Measurements from ENCODE around the gene ZNF320.
"Not testable (repeated sequence)": the region's sequence is repeated elsewhere in the genome, so short reads cannot be mapped to it uniquely, and the experiment has no call there.

ZNF320 gene

DNA sequence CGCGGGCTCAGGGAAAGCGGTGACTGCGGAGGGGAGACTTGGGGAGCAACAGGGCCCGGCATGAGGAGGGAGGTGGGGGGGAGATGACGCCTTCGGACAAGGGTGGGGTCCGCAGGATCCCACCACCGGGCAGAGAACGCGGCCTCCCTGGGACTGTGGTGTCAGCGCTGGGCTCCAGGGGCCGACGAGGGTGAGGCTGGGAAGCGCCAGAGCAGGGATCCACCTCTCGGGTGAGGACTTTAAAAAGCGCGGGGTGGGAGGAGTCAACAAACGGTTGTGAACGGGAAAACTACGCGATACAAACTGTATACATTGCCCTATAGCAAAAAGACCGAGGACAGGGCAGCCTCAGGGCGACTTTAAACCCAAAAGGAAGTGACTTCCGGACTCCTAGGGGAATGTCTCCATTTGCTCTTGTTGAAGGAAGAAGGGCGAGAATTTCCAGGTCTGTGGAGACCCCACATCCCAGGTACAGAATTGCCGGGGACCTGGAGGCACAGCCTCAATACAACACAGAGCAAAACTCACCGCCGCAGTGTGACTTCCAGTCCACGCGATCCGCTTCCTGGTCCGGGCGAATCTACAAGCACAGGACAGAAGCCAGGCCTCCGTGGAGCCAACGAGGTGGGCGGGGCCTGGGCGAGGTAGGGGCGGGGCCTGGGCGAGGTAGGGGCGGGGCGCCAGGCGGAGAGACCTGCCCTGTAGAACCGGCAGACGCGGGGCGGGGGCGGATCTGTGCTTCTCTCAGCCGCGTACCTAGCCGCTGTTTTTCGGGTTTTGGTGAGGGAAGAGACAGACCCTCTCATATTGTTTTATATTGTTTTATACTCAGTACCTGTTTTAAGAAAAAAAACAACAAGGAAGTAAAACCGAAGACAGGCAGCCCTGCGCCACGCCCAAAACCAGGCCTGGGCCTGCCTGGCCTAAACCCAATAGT is 25.7 kb upstream of the ZNF320 start, which contains the start of gene ZNF888:
ZNF888 (minus strand) TSS at position 588 of the 937 bp plus-strand sequence. CDS start 5,555 bp downstream, outside the sequence.
- peak; percentile 76 for DNase-seq

DNA sequence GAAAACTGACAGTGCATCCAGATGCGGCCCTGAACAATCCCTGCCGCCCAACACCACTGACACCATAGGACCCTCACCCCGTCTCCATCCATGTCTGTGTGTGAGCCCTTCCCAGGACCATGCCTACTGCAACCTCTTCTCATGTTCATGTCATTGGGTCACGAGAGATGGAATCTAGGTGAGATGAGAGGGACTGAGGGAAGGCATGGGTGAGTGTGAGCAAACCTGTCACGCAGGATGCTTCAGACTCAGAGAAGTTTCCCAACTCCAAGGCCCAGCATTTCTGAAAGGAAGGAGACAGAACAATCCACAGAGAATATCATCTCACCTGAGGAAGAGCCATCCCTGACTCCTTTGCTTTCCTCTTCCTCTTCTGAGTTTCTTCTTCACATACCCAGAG is 20.1 kb upstream of the ZNF320 start:
- DNase-seq = no peak

DNA sequence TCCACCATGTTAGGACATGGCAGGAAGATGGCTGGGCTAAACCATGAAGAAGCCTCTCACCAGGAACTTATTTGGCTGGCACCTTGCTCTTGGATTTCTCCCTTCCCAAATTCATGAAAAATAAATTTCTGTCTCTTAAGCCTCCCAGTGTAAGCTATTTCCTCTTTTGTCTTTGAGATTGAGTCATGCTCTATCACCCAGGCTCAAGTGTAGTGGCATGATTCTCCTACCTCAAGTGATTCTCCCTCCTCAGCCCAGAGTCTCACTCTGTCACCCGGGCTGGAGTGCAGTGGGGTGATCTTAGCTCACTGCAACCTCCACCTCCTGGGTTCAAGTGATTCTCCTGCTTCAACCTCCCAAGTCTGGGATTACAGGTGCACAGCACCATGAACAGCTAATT is 13.2 kb upstream of the ZNF320 start:
- no peak for DNase-seq

DNA sequence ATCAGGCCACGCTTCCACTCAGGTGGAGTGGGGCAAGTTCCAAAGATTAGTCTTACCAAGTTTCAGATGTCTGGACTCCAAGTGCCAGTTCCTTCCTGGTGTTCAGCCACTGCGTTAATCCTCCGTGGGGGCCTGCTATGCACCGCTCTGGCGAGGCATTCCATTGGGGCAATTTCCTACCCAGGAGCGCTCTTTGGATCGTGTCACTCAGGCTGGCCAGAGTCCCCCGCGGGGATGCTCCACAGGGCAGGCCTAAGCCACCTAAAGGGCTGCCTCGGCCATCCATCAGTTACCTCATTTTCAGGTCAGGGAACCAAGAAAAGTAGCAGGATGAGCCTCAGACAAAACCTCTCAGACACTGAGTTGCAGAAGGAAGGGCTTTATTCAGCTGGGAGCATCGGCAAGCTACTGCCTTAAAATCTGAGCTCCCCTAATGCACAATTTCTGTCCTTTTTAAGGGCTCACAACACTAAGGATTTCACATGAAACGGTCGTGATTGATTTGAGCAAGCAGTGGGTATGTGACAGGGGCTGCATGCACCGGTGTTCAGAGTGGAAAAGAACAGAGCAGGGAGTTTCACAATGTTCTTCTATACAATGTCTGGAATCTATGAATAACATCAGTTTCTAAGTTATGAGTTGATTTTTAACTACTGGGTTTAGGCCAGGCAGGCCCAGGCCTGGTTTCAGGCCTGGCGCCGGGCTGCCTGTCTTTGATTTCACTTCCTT is 6.8 kb upstream of the ZNF320 start:
- DNase-seq = not testable (repeated sequence)

DNA sequence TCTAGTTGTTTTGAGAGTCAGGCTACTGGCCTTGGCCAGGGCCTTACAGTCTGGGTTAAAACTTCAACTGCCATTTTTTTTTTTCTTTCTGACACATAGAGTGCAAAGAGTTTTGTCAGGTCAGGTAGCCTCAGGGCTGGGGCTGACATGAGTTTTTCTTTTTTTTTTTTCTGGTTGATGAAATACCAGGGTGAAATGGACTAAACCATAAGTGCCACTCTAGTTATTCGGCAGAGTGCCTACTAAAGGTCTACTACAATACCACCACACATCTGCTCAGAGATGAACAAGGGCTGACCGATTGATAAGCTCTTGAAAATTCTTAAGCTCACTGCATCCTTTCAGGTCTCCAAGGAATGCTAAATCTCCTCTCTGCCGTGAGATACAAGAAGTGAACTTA is 4.4 kb upstream of the ZNF320 start:
- no peak for DNase-seq

DNA sequence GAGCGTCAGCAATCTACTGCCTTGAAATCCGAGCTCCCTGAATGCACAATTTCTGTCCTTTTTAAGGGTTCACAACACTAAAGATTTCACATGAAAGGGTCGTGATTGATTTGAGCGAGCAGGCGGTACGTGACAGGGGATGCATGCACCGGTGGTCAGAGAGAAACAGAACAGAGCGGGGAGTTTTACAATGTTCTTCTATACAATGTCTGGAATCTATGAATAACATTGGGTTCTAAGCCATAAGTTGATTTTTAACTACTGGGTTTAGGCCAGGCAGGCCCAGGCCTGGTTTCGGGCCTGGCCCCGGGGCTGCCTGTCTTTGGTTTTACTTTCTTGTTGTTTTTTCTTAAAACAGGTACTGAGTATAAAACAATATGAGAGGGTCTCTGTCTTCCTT is 1.2 kb upstream of the ZNF320 start:
- not testable (repeated sequence) for DNase-seq

DNA sequence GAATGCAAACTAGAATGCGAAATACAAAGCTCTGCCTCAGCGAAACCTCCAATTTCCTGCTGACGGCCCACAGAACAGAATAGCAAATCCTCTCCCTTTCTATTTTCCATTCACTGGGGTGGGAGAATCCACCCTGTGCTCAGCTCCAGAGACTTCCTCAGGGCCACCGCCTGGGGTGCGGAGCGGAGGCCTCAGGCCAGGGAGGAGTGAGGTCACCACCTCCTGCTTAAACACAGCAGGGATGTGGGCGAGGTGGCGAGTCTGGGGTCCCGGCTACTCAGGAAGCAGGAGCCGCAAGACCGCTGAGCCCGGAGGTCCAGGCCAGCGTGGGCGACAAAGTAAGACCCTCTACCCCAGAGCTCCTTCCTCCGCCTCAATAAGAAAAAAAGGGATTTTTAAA is 666 bp upstream of the ZNF320 start:
- no peak for DNase-seq

DNA sequence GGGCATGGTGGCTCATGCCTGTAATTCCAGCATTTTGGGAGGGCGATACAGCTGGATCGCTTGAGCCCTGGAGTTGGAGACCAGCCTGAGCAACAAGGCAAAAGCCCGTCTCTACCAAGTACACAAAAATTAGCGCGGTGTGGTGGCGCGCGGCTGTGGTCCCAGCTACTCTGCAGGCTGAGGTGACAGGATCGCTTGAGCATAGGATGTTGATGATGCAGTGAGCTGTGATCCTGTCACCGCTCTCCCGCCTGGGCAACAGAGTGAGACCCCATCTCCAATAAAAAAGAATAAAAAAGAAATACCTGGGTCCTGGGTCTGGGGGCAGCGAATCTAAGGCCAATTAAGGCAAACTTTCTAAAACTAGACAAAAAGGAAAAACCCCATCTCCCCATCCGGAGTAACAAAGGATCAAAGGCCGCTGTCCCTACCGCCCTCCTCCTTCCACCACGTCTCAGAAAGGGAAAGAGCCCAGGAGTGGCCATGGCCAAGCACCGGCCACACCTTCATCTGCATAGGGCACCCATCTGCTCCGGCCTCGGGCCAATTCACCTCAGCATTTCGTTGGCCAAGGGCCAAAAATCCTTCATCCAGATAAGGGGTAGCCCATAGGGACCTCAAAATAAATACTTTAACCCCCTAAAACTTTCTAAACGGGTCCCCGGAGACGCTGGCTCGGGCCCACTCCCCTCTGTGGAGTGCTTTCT is 851 bp downstream of the ZNF320 start:
- DNase-seq = peak; percentile 3

DNA sequence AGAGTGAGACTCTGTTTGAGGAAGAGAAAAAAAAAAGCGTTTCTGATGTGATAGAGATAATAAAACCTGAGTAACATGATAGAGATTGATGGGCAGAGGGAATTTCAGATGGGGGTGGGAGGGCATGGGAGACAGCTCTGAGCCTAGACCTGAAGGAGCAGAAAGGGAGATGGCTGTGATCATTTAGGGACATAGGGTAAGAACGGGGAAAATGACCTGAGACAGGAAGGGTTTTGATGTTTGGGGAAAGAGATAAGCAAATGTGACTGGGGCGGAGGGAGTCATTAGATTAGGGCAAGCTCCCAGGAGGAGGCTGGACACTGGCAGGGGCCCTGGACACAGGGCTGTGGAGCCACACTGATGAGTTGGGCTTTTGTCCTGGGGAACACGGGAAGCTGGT is 6.1 kb downstream of the ZNF320 start:
- DNase-seq = no peak

DNA sequence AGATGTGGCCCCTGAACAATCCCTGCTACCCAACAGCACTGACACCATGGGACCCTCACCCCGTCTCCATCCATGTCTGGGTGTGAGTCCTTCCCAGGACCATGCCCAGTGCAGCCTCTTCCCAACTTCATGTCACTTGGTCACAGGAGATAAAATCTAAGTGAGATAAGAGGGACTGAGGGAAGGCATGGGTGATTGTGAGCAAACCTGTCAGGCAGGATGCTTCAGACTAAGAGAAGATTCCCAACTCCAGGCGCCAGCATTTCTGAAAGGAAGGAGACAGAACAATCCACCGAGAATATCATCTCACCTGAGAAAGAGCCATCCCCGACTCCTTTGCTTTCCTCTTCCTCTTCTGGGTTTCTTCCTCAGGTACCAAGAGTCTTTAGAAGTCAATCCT is 7.5 kb downstream of the ZNF320 start:
- no peak for DNase-seq

DNA sequence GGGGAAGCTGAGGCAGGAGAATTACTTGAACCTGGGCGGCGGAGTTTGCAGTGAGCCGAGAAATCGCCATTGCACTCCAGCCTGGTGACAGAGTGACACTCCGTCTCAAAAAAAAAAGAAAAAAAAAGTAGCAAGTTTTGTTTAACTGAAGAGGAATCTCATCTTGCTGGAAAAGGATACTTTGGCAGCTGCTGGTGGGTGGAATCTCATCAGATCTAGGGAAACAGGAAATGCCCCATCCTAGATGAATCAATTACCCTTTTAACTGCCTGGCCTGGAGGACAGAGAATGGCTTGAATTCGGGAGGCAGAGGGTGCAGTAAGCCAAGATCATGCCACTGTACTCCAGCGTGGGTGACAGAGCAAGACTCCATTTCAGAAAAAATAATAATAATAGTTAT is 8.4 kb downstream of the ZNF320 start:
- no peak for DNase-seq

DNA sequence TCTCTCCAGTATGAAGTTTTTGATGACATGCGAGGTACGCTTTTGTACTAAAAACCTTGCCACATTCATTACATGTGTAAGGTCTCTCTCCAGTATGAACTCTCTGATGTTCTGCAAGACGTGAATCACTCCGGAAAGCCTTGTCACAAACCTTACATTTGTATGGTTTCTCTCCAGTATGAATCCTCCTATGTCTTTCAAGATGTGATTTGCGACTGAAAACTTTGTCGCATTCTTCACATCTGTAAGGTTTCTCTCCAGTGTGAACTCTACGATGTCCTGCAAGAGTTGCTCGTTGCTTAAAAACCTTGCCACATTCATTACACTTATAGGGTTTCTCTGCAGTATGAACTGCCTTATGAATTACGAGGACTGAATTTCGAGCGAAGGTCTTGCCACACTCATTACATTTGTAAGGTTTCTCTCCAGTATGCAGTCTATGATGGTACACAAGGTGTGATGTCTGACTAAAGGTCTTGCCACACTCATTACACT is 16.5 kb downstream of the ZNF320 start:
- no peak for DNase-seq

DNA sequence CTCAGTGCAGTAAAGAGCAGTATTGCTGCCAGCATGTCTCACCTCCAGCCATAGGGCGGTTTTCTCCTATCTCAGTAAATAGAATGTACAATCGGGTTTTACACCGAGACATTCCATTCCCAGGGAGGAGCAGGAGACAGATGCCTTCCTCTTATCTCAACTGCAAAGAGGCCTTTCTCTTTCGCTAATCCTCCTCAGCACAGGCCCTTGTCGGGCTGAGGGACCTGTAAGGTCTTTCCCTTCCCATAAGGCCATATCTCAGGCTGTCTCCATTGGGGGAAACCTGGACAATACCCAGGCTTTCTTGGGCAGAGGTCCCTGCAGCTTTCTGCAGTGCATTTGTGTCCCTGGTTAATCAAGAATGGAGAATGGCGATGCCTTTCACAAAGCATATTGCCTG is 24.4 kb downstream of the ZNF320 start:
- not testable (repeated sequence) for DNase-seq

DNA sequence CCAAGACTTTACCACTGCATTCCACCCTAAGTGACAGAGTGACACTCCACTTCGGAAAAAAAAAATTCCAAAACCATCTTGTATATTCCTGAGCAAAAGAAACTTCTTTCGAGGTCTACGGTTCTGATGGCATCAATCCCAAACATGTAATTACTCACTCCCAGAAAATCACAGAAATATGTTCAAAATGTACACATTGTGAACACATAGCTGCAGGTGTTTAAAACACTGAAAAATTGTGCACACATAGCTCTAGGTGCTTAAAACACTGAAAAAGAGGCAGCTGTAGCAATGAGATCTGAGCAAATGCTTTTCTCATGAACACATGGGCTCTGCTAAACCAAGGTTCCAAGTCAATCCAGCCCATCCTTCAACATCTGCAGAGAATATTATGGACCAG is 26.0 kb downstream of the ZNF320 start:
- DNase-seq = no peak

DNA sequence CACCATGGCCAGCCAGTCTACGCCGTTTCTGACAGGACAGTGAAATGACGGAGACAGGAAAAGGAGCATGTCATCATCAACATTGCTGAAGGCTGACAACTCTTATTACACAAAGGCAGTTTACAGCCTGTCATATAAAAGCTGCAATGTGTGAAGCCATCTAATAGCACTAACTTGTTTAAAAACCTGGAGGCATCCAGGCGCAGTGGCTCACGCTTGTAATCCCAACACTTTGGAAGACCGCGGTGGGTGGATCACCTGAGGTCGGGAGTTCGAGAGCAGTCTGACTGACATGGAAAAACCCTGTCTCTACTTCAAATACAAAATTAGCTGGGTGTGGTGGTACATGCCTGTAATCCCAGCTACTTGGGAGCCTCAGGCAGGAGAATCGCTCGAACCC is 29.4 kb downstream of the ZNF320 start:
- not testable (repeated sequence) for DNase-seq

DNA sequence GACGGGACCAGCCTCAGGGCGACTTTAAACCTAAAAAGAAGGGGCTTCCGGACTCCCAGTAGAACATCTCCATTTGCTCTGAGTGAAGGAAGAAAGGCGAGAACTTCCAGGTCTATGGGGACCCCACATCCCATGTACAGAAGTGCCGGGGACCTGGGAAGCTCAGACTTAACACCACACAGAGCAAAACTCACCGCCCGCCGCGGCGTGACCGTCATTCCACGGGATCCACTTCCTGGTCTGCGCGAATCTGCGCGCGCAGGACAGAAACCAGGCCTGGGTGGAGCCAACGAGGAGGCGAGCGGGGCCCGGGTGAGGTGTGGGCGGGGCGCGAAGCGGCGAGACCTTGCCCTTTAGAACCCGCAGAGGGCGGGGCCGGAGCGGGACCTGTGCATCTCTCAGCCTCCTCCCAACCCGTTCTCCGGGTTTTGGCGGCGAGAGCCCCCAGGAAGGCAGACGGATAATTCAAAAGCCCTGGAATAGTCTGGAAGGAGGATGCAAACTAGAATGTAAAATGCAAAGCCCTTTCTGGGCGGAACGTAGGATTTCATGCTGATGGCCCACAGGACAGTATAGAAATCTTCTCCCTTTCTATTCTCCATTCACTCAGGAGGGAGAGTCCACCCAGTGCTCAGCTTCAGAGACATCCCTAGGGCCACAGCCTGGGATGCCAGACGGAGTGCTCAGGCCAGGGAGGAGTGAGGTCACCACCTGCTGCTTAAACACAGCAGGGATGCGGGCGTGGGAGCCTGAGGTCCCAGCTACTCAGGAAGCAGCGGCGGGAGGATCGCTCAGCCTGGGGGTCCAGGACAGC is 39.9 kb downstream of the ZNF320 start, which contains the start of gene ZNF468:
ZNF468 (minus strand) TSS at position 242 of the 814 bp plus-strand sequence. CDS start 3,347 bp downstream, outside the sequence.
- DNase-seq = peak; percentile 65

DNA sequence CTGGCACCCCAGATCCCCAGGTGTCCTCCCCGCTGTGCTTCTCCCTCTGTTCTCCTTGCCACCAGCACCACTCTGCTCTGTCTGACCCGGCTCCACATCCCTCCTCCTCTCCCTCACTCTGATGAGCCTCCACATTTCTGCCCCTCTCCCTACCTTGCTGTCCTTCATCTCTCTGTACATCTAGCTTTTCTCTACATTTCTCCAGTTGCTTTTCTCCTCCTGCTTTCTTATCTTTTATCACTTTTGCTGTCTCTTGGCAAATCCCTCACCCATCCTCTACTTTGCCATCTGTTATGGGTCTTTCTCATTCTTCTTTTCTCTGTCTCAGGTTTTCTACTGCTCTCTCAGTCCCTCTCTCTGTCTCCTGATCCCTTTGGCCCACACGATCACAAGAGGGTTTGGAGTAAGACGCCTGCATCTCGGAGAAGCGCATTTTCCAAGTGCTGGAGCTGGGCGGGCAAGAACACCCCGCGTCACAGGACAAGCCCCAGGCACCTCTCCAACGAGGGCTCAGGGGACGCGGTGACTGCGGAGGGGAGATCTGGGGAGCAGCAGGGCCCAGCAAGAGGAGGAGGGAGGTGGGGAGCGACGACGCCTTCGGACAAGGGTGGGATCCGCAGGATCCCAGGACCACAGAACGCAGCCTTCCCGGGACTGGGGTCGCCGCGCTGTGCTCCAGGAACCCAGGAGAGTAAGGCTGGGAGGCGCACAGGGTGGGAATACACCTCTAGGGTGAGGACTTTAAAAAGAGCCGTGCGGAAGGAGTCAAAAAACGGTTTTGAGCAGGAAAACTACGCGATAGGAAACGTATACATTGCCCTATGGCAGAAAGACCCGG is 40.7 kb downstream of the ZNF320 start:
- peak; percentile 7 for DNase-seq

Measured in fibroblast of skin of abdomen (primary cell).